CD4-positive, CD25-positive, alpha-beta regulatory T cell (primary cell): Measurements from ENCODE around the gene MTERF1. TPM values are rescaled to one million over a fixed set of nuclear protein-coding genes. Genes with fewer than 3 reads are reported as not detected.
"Not testable (repeated sequence)": the region's sequence is repeated elsewhere in the genome, so short reads cannot be mapped to it uniquely, and the experiment has no call there.

Experiments used
- ATAC-seq, 2 donors: fragments of 150-1000 bp; cut with Tn5 transposase; one replicate each; pipeline ENCODE4 v1.10.0; 2021; ENCODE audit warnings: low read depth in 2 of 2, moderate number of reproducible peaks in 2 of 2, moderate library complexity in 1 of 2
- DNase-seq, 3 donors: peaks; one replicate each; pipeline versions ENCODE4 v3.0.0 to v3.0.0-alpha.2; 2012 to 2022; ENCODE audit warnings: mixed read lengths in 1 of 3
- H3K27ac ChIP-seq: one replicate; pipeline ENCODE4 v1.7.0; 2013; ENCODE audit warnings: mild to moderate bottlenecking, low read length; ENCODE audit not compliant: insufficient read depth, poor library complexity, severe bottlenecking
- H3K27me3 ChIP-seq: one replicate; pipeline ENCODE4 v1.7.0; 2013; ENCODE audit warnings: low read length; ENCODE audit not compliant: control insufficient read depth, insufficient read depth
- H3K36me3 ChIP-seq: one replicate; pipeline ENCODE4 v1.7.0; 2013; ENCODE audit warnings: mild to moderate bottlenecking, low read length, moderate library complexity; ENCODE audit not compliant: control insufficient read depth, insufficient read depth
- H3K4me1 ChIP-seq: 2 replicates; pipeline ENCODE4 v1.7.0; 2013; ENCODE audit warnings: mild to moderate bottlenecking, low read length; ENCODE audit not compliant: insufficient read depth, control insufficient read depth, poor library complexity, severe bottlenecking
- H3K4me3 ChIP-seq: one replicate; pipeline ENCODE4 v1.7.0; 2013; ENCODE audit warnings: low read depth, mild to moderate bottlenecking, low read length, moderate library complexity
- H3K9me3 ChIP-seq, 2 experiments: 1 replicate in 1 of 2; 2 replicates in 1 of 2; pipeline ENCODE4 v1.7.0; 2013; ENCODE audit warnings: low read length in 2 of 2, mild to moderate bottlenecking in 1 of 2, moderate library complexity in 1 of 2; ENCODE audit not compliant: control insufficient read depth in 2 of 2
- H3K27ac Mint-ChIP-seq, 3 donors: one replicate each; pipeline ENCODE4 v1.8.0; 2020 to 2022; ENCODE audit warnings: mild to moderate bottlenecking in 3 of 3, mixed read lengths in 3 of 3, moderate library complexity in 2 of 3
- H3K27me3 Mint-ChIP-seq: one replicate; pipeline ENCODE4 v1.8.0; 2022; ENCODE audit warnings: mild to moderate bottlenecking, mixed read lengths
- H3K36me3 Mint-ChIP-seq: one replicate; pipeline ENCODE4 v1.8.0; 2020; ENCODE audit warnings: mixed read lengths
- H3K4me1 Mint-ChIP-seq, 4 donors: one replicate each; pipeline ENCODE4 v1.8.0; 2020 to 2022; ENCODE audit warnings: mixed read lengths in 4 of 4, mild to moderate bottlenecking in 1 of 4
- H3K4me3 Mint-ChIP-seq, 4 donors: one replicate each; pipeline ENCODE4 v1.8.0; 2020 to 2022; ENCODE audit warnings: mild to moderate bottlenecking in 4 of 4, mixed read lengths in 4 of 4, moderate library complexity in 3 of 4
- H3K9me3 Mint-ChIP-seq, 7 donors: one replicate each; pipeline ENCODE4 v1.8.0; 2020 to 2022; ENCODE audit warnings: mixed read lengths in 7 of 7, mild to moderate bottlenecking in 3 of 7, moderate library complexity in 2 of 7
- polyA plus RNA-seq, 4 donors: library from polyadenylated mRNA; unstranded; fragments of 300-500 nt; fragmentation: Illumina TruSeq; gene quantifications; one replicate each; pipeline ENCODE4 v1.2.3, GENCODE V29; 2021
- total RNA-seq: library from RNA; stranded (reverse); gene quantifications from one replicate; pipeline ENCODE4 v1.2.3, GENCODE V29; 2022

Gene MTERF1
- total and polyA plus RNA-seq, 5 donors from 2014 or later, result 9.5 to 20.4 (median 13.9) TPM

DNA sequence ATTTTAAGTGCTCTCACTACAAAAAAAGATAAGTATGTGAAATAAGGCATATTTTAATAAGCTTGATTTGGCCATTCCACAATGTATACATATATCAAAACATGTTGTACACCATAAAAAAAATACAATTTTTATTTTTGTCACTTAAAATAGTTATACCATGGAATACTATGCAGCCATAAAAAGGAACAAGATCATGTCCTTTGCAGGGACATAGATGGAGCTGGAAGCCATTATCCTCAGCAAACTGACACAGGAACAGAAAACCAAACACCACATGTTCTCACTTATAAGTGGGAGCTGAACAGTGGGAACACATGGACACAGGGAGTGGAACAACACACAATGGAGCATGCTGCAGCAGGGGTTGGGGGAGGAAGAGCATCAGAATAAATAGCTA is 15.9 kb downstream of the MTERF1 start:
- DNase-seq, H3K4me1 ChIP-seq, H3K9me3 ChIP-seq, H3K27me3 ChIP-seq, H3K27ac Mint-ChIP-seq, H3K36me3 Mint-ChIP-seq, H3K9me3 Mint-ChIP-seq, H3K4me3 ChIP-seq, ATAC-seq, H3K4me3 Mint-ChIP-seq, H3K27ac ChIP-seq, H3K36me3 ChIP-seq, H3K27me3 Mint-ChIP-seq: not testable (repeated sequence)
- peaks cover 11 to 30% (median 25%) of the 10 kb centered on the region in 4 donors for H3K4me1 Mint-ChIP-seq

DNA sequence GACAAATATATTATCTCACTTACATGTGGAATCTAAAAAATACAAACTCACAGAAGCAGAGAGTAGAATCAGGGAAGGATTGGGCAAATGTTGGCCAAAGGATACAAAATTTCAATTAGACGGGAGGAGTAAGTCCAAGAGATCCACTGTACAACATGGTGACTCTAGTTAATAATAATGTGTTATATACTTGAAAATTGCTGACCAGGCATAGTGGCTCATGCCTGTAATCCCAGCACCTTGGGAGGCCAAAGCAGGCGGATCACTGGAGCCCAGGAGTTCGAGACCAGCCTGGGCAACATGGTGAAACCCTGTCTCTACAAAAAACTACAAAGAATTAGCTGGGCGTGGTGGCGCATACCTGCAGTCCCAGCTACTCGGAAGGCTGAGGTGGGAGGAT is 16.4 kb downstream of the MTERF1 start:
- H3K27ac Mint-ChIP-seq, result no peak overlapping the region
- H3K27me3 ChIP-seq, result no peaks in the 10 kb centered on the region
- peaks cover 0 to 4% (median 0%) of the 10 kb centered on the region in 7 donors for H3K9me3 Mint-ChIP-seq
- no peaks in the 10 kb centered on the region for H3K4me1 ChIP-seq
- peaks cover 11 to 29% (median 22%) of the 10 kb centered on the region in 4 donors for H3K4me1 Mint-ChIP-seq
- no peaks in the 10 kb centered on the region for H3K9me3 ChIP-seq
- no peak overlapping the region for H3K27ac ChIP-seq
- no peak overlapping the region for H3K4me3 ChIP-seq
- peaks cover 4% of the 10 kb centered on the region for H3K27me3 Mint-ChIP-seq
- H3K4me3 Mint-ChIP-seq, result no peak overlapping the region
- peaks cover 4% of the 10 kb centered on the region for H3K36me3 Mint-ChIP-seq
- DNase-seq (no peak), ATAC-seq (no peak)
- H3K36me3 ChIP-seq, result no peaks in the 10 kb centered on the region

GRCh38 chr7:91852263-91852741 is 28.2 kb downstream of the MTERF1 start:
- Histone ChIP-seq H3K27me3 (no peaks in the 10 kb centered on the region), H3K27ac (no peak overlapping the region), H3K9me3 (peaks cover 4 to 7% of the 10 kb centered on the region in 2 experiments), H3K36me3 (no peaks in the 10 kb centered on the region), H3K4me3 (no peak overlapping the region), H3K4me1 (no peaks in the 10 kb centered on the region)
- no peaks in the 10 kb centered on the region for H3K27me3 Mint-ChIP-seq
- H3K36me3 Mint-ChIP-seq, result peaks cover 24% of the 10 kb centered on the region
- ATAC-seq, result no peak
- H3K4me1 Mint-ChIP-seq, result peaks cover 7 to 16% (median 8%) of the 10 kb centered on the region in 4 donors
- H3K9me3 Mint-ChIP-seq, result peaks cover 6 to 19% (median 9%) of the 10 kb centered on the region in 7 donors
- peak in 1 of 3 donors; percentile 35 for DNase-seq
- H3K27ac Mint-ChIP-seq, result no peak overlapping the region
- H3K4me3 Mint-ChIP-seq, result no peak overlapping the region

- H3K27me3 Mint-ChIP-seq, result no peaks in the 10 kb centered on the region
- no peak overlapping the region for H3K27ac Mint-ChIP-seq
- H3K4me1 ChIP-seq, result no peaks in the 10 kb centered on the region
- peaks cover 4 to 19% (median 7%) of the 10 kb centered on the region in 7 donors for H3K9me3 Mint-ChIP-seq
- H3K9me3 ChIP-seq, result peaks cover 4 to 7% of the 10 kb centered on the region in 2 experiments
- H3K4me3 Mint-ChIP-seq, result no peak overlapping the region
- DNase-seq (no peak), ATAC-seq (no peak)
- H3K27me3 ChIP-seq, result no peaks in the 10 kb centered on the region
- no peak overlapping the region for H3K4me3 ChIP-seq
- peaks cover 21% of the 10 kb centered on the region for H3K36me3 Mint-ChIP-seq
- peaks cover 4 to 13% (median 6%) of the 10 kb centered on the region in 4 donors for H3K4me1 Mint-ChIP-seq
- no peak overlapping the region for H3K27ac ChIP-seq
- H3K36me3 ChIP-seq, result no peaks in the 10 kb centered on the region
These were observed 30.0 kb downstream of the MTERF1 start for GRCh38 chr7:91850455-91850854.

DNA sequence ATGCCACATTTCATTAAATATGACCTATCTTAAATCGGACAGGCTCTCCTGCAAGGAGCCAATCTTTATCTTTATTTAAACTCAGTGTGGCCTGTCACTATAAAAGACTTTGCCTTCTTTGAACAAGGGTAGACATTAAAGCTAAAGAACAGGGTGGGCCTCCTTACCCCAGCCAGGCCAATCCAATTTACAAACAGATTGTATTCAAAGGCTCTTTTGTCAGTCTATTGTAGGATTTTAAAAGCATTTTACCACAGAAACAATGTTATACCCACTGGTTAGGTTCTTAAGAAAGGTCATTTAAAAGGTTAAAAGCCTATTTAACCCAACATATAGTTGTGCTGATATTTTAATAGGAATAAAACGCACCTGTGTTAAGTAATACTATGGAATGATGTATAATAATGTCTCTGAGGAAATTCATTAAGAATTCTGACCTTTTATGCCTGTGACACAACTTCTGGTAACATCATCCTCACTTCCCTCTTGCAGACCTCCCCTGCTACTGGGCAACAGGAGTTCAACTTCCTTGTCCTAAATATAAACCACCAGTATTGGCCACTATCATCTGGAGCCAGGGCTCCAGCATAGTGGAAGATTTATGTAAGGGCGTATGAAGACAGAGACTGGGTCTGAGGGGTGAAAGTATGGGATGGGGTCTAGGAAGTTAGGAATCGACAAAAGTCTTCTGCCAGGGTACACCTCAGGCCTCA is 32.5 kb downstream of the MTERF1 start:
- H3K9me3 Mint-ChIP-seq, result peaks cover 0 to 6% (median 3%) of the 10 kb centered on the region in 7 donors
- Histone ChIP-seq H3K27ac (no peak overlapping the region), H3K36me3 (no peaks in the 10 kb centered on the region), H3K4me3 (no peak overlapping the region), H3K27me3 (no peaks in the 10 kb centered on the region), H3K9me3 (no peaks in the 10 kb centered on the region), H3K4me1 (no peaks in the 10 kb centered on the region)
- DNase-seq (no peak), ATAC-seq (no peak)
- no peak overlapping the region for H3K27ac Mint-ChIP-seq
- no peaks in the 10 kb centered on the region for H3K27me3 Mint-ChIP-seq
- H3K4me1 Mint-ChIP-seq, result peaks cover 0 to 6% (median 2%) of the 10 kb centered on the region in 4 donors
- peaks cover 19% of the 10 kb centered on the region for H3K36me3 Mint-ChIP-seq
- H3K4me3 Mint-ChIP-seq, result no peak overlapping the region

GRCh38 chr7:91847231-91847630 is 33.3 kb downstream of the MTERF1 start:
- Histone ChIP-seq H3K4me1 (no peaks in the 10 kb centered on the region), H3K27me3 (no peaks in the 10 kb centered on the region), H3K27ac (no peak overlapping the region), H3K4me3 (no peak overlapping the region), H3K9me3 (no peaks in the 10 kb centered on the region), H3K36me3 (no peaks in the 10 kb centered on the region)
- no peak overlapping the region for H3K27ac Mint-ChIP-seq
- peaks cover 15% of the 10 kb centered on the region for H3K36me3 Mint-ChIP-seq
- DNase-seq (no peak), ATAC-seq (no peak)
- H3K27me3 Mint-ChIP-seq, result no peaks in the 10 kb centered on the region
- peaks cover 0 to 3% (median 0%) of the 10 kb centered on the region in 7 donors for H3K9me3 Mint-ChIP-seq
- H3K4me3 Mint-ChIP-seq, result no peak overlapping the region
- peaks cover 0 to 4% (median 0%) of the 10 kb centered on the region in 4 donors for H3K4me1 Mint-ChIP-seq

DNA sequence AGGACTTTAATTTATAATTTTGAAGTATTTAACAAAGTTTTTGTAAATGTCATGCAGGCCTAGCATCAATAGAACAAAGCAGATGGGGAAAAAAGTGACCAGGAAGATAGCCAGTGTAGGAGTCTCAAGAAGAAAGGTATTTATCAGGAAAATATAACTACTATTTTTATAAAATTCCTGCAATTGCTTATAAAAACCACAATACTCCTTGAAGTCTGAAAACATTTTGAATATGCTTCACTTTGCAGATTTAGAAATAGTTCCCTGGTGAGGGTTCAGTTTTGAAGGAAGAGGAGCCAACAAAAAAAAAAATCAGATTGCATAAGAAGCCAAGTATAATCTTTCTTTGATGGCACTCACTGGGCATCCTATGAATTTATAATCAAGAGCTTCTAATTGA is 34.1 kb downstream of the MTERF1 start:
- Histone ChIP-seq H3K36me3 (no peaks in the 10 kb centered on the region), H3K9me3 (no peaks in the 10 kb centered on the region), H3K27ac (no peak overlapping the region), H3K4me3 (no peak overlapping the region), H3K27me3 (no peaks in the 10 kb centered on the region), H3K4me1 (no peaks in the 10 kb centered on the region)
- Mint-ChIP-seq H3K27me3 (no peaks in the 10 kb centered on the region), H3K9me3 (peaks cover 0 to 5% (median 0%) of the 10 kb centered on the region in 7 donors), H3K4me1 (peaks cover 0 to 4% (median 0%) of the 10 kb centered on the region in 4 donors), H3K4me3 (peak overlapping the region in 1 of 4 donors; percentile 5), H3K36me3 (peaks cover 13% of the 10 kb centered on the region), H3K27ac (no peak overlapping the region)
- ATAC-seq (no peak), DNase-seq (no peak)

GRCh38 chr7:91843831-91844230 is 36.7 kb downstream of the MTERF1 start:
- no peaks in the 10 kb centered on the region for H3K36me3 ChIP-seq
- H3K4me1 ChIP-seq, result no peaks in the 10 kb centered on the region
- no peak for ATAC-seq
- DNase-seq, result no peak
- Mint-ChIP-seq H3K9me3 (peaks cover 0 to 9% (median 0%) of the 10 kb centered on the region in 7 donors), H3K4me3 (no peak overlapping the region), H3K27me3 (no peaks in the 10 kb centered on the region), H3K27ac (no peak overlapping the region), H3K36me3 (peaks cover 12% of the 10 kb centered on the region), H3K4me1 (peaks cover 0 to 6% (median 0%) of the 10 kb centered on the region in 4 donors)
- H3K9me3 ChIP-seq, result no peaks in the 10 kb centered on the region
- H3K27ac ChIP-seq, result no peak overlapping the region
- H3K27me3 ChIP-seq, result no peaks in the 10 kb centered on the region
- no peak overlapping the region for H3K4me3 ChIP-seq
